Activated CD4-positive, alpha-beta T cell treated with anti-CD3 and anti-CD28 coated beads, Interleukin-2, amount 10 ng/mL, durations not matched to agents 7 days and 5 days (primary cell): ENCODE data around the gene DDO. TPM values are rescaled to one million over a fixed set of nuclear protein-coding genes. Genes with fewer than 3 reads are reported as not detected.
A peak's percentile ranks its signal among the peaks of the same experiment; 100 is the strongest.

Experiments used
- CTCF ChIA-PET: fragments of 350-600 bp; sonication (Branson Sonifier 250); formaldehyde crosslinking; loops from one replicate; lab custom pipeline; 2021; ENCODE audit warnings: antibody characterized with exemption; lab: Charles Lee
- POLR2A ChIA-PET: fragments of 350-600 bp; sonication (Branson Sonifier 250); formaldehyde crosslinking; loops from one replicate; lab custom pipeline; 2021; ENCODE audit warnings: antibody characterized with exemption; lab: Charles Lee
- DNase-seq: peaks from one replicate; pipeline ENCODE4 v3.0.0-alpha.2; 2020
- H3K27ac Mint-ChIP-seq: one replicate; pipeline ENCODE4 v1.8.0; 2021; ENCODE audit warnings: mild to moderate bottlenecking, moderate library complexity, mixed read lengths
- H3K27me3 Mint-ChIP-seq: one replicate; pipeline ENCODE4 v1.8.0; 2021; ENCODE audit warnings: mixed read lengths
- H3K36me3 Mint-ChIP-seq: one replicate; pipeline ENCODE4 v1.8.0; 2021; ENCODE audit warnings: low read depth, mixed read lengths
- H3K4me1 Mint-ChIP-seq: one replicate; pipeline ENCODE4 v1.8.0; 2021; ENCODE audit warnings: mixed read lengths
- H3K4me3 Mint-ChIP-seq: one replicate; pipeline ENCODE4 v1.8.0; 2021; ENCODE audit warnings: mild to moderate bottlenecking, moderate library complexity, mixed read lengths
- H3K9me3 Mint-ChIP-seq: one replicate; pipeline ENCODE4 v1.8.0; 2021; ENCODE audit warnings: mixed read lengths
- total RNA-seq, 2 experiments: library from RNA; stranded (reverse); gene quantifications; one replicate each; pipeline ENCODE4 v1.2.3, GENCODE V29; 2021

The DDO gene
- total RNA-seq, 2 experiments from 2014 or later, result not detected

GRCh38 chr6:110410511-110410910 lies 4.9 kb downstream of the DDO start:
- no peaks in the 10 kb centered on the region for H3K4me1 Mint-ChIP-seq

GRCh38 chr6:110409794-110410193 lies 5.6 kb downstream of the DDO start:
- Mint-ChIP-seq H3K9me3 (no peaks in the 10 kb centered on the region), H3K4me1 (no peaks in the 10 kb centered on the region), H3K27me3 (peaks cover 2% of the 10 kb centered on the region), H3K36me3 (no peaks in the 10 kb centered on the region), H3K4me3 (no peak overlapping the region), H3K27ac (no peak overlapping the region)
- no peak for DNase-seq
- ChIA-PET CTCF (no interaction called here), POLR2A (no interaction called here)

More at GRCh38 chr6:110410511-110410910, 4.9 kb downstream of the DDO start:
- ChIA-PET POLR2A (no interaction called here), CTCF (no interaction called here)
- Mint-ChIP-seq H3K27me3 (peaks cover 2% of the 10 kb centered on the region), H3K27ac (no peak overlapping the region), H3K36me3 (no peaks in the 10 kb centered on the region), H3K9me3 (no peaks in the 10 kb centered on the region), H3K4me3 (no peak overlapping the region)
- no peak for DNase-seq

GRCh38 chr6:110408901-110409300 lies 6.5 kb downstream of the DDO start:
- Mint-ChIP-seq H3K4me1 (no peaks in the 10 kb centered on the region), H3K4me3 (no peak overlapping the region), H3K9me3 (no peaks in the 10 kb centered on the region), H3K27me3 (peaks cover 2% of the 10 kb centered on the region), H3K27ac (no peak overlapping the region), H3K36me3 (no peaks in the 10 kb centered on the region)
- DNase-seq, result no peak
- POLR2A ChIA-PET, result no interaction called here
- CTCF ChIA-PET, result no interaction called here

GRCh38 chr6:110404607-110405006 lies 10.8 kb downstream of the DDO start:
- H3K4me3 Mint-ChIP-seq, result no peak overlapping the region
- H3K36me3 Mint-ChIP-seq, result no peaks in the 10 kb centered on the region
- ChIA-PET CTCF (interaction anchor here (0.6 to 1.5 kb wide), 3 partner anchors 11 to 36 kb away, joined by 3 to 4 read pairs (median 3); partner anchors contain the start of gene DDO), POLR2A (no interaction called here)
- no peaks in the 10 kb centered on the region for H3K4me1 Mint-ChIP-seq
- no peak for DNase-seq
- H3K27ac Mint-ChIP-seq, result no peak overlapping the region
- H3K9me3 Mint-ChIP-seq, result no peaks in the 10 kb centered on the region
- peaks cover 2% of the 10 kb centered on the region for H3K27me3 Mint-ChIP-seq

GRCh38 chr6:110401585-110402176 lies 13.7 kb downstream of the DDO start:
- Mint-ChIP-seq H3K36me3 (no peaks in the 10 kb centered on the region), H3K9me3 (no peaks in the 10 kb centered on the region), H3K27ac (no peak overlapping the region), H3K4me1 (peaks cover 2% of the 10 kb centered on the region), H3K4me3 (no peak overlapping the region), H3K27me3 (peaks cover 2% of the 10 kb centered on the region)
- POLR2A ChIA-PET, result no interaction called here
- DNase-seq, result no peak
- CTCF ChIA-PET, result interaction anchor here (0.6 kb wide), 1 partner anchor 1063 kb away, joined by 3 read pairs; no protein-coding TSS in a partner anchor

- Mint-ChIP-seq H3K4me1 (peaks cover 2% of the 10 kb centered on the region), H3K9me3 (no peaks in the 10 kb centered on the region), H3K4me3 (no peak overlapping the region), H3K27me3 (peaks cover 2% of the 10 kb centered on the region), H3K27ac (no peak overlapping the region), H3K36me3 (no peaks in the 10 kb centered on the region)
- DNase-seq, result no peak
- ChIA-PET CTCF (no interaction called here), POLR2A (no interaction called here)
Observed at GRCh38 chr6:110400208-110400607, 15.2 kb downstream of the DDO start.

- ChIA-PET POLR2A (no interaction called here), CTCF (no interaction called here)
- DNase-seq, result no peak
- H3K36me3 Mint-ChIP-seq, result no peaks in the 10 kb centered on the region
- H3K4me3 Mint-ChIP-seq, result no peak overlapping the region
- H3K4me1 Mint-ChIP-seq, result peaks cover 2% of the 10 kb centered on the region
- H3K9me3 Mint-ChIP-seq, result no peaks in the 10 kb centered on the region
- H3K27me3 Mint-ChIP-seq, result peaks cover 2% of the 10 kb centered on the region
- H3K27ac Mint-ChIP-seq, result no peak overlapping the region
Observed at GRCh38 chr6:110399219-110400071, 15.9 kb downstream of the DDO start.

GRCh38 chr6:110398778-110399177 lies 16.6 kb downstream of the DDO start:
- H3K4me3 Mint-ChIP-seq, result no peak overlapping the region
- no peak overlapping the region for H3K27ac Mint-ChIP-seq
- ChIA-PET POLR2A (no interaction called here), CTCF (no interaction called here)
- no peaks in the 10 kb centered on the region for H3K36me3 Mint-ChIP-seq
- H3K4me1 Mint-ChIP-seq, result peaks cover 2% of the 10 kb centered on the region
- H3K27me3 Mint-ChIP-seq, result peaks cover 2% of the 10 kb centered on the region
- no peaks in the 10 kb centered on the region for H3K9me3 Mint-ChIP-seq
- no peak for DNase-seq

- Mint-ChIP-seq H3K36me3 (no peaks in the 10 kb centered on the region), H3K4me3 (no peak overlapping the region), H3K27ac (no peak overlapping the region), H3K4me1 (peaks cover 11% of the 10 kb centered on the region), H3K9me3 (no peaks in the 10 kb centered on the region), H3K27me3 (no peaks in the 10 kb centered on the region)
- DNase-seq, result no peak
- POLR2A ChIA-PET, result no interaction called here
- CTCF ChIA-PET, result interaction anchor here (0.5 kb wide), 1 partner anchor 13 kb away, joined by 3 read pairs; no protein-coding TSS in a partner anchor
Observed at GRCh38 chr6:110395221-110395620, 20.2 kb downstream of the DDO start.

- H3K4me1 Mint-ChIP-seq, result peaks cover 19% of the 10 kb centered on the region
- ChIA-PET POLR2A (no interaction called here), CTCF (interaction anchor here (0.8 kb wide), 1 partner anchor 689 kb away, joined by 4 read pairs; no protein-coding TSS in a partner anchor)
- no peaks in the 10 kb centered on the region for H3K9me3 Mint-ChIP-seq
- no peak for DNase-seq
- H3K27me3 Mint-ChIP-seq, result no peaks in the 10 kb centered on the region
- H3K4me3 Mint-ChIP-seq, result no peak overlapping the region
- no peak overlapping the region for H3K27ac Mint-ChIP-seq
- no peaks in the 10 kb centered on the region for H3K36me3 Mint-ChIP-seq
Observed at GRCh38 chr6:110394409-110394808, 21.0 kb downstream of the DDO start.

GRCh38 chr6:110392727-110393126 lies 22.6 kb downstream of the DDO start:
- H3K36me3 Mint-ChIP-seq, result no peaks in the 10 kb centered on the region
- no peaks in the 10 kb centered on the region for H3K9me3 Mint-ChIP-seq
- CTCF ChIA-PET, result interaction anchor here (0.6 to 1.9 kb wide), 6 partner anchors 10 to 688 kb away, joined by 3 to 11 read pairs (median 3); no protein-coding TSS in a partner anchor
- POLR2A ChIA-PET, result no interaction called here
- no peak overlapping the region for H3K4me3 Mint-ChIP-seq
- no peak for DNase-seq
- H3K27ac Mint-ChIP-seq, result no peak overlapping the region
- H3K4me1 Mint-ChIP-seq, result peaks cover 21% of the 10 kb centered on the region
- H3K27me3 Mint-ChIP-seq, result no peaks in the 10 kb centered on the region

GRCh38 chr6:110390404-110390803 lies 25.0 kb downstream of the DDO start:
- Mint-ChIP-seq H3K9me3 (no peaks in the 10 kb centered on the region), H3K27me3 (no peaks in the 10 kb centered on the region), H3K27ac (peak overlapping the region; percentile 16), H3K4me1 (peaks cover 21% of the 10 kb centered on the region), H3K36me3 (no peaks in the 10 kb centered on the region), H3K4me3 (no peak overlapping the region)
- no peak for DNase-seq
- CTCF ChIA-PET, result interaction anchor here (1.1 to 2.1 kb wide), 2 partner anchors 212 to 350 kb away, joined by 3 to 7 read pairs; no protein-coding TSS in a partner anchor
- POLR2A ChIA-PET, result interaction anchor here (0.6 to 0.7 kb wide), 2 partner anchors 22 to 297 kb away, joined by 3 read pairs; no protein-coding TSS in a partner anchor
